ENCODE results near the gene IFFO2. TPM values are rescaled to one million over a fixed set of nuclear protein-coding genes. Genes with fewer than 3 reads are reported as not detected.

IFFO2 gene
- total and polyA plus RNA-seq, 2 of the 13 experiments (the other 11 are each of a cell fraction or from before 2014, with no cell fraction given) = 7.3 to 16.7 TPM

- 0 out of 2 replicates have a peak, but pooled peaks have one; percentile 21 for TF ChIP-seq ZNF574 (CRISPR knock-in tag; IDR thresholded peaks at IDR 0.05)
- 0 out of 2 replicates have a peak, but pooled peaks have one; percentile 29 for TF ChIP-seq TFE3 (CRISPR knock-in tag; IDR thresholded peaks at IDR 0.05)
- no peak for TF ChIP-seq ATRX (CRISPR knock-in tag; IDR thresholded peaks at IDR 0.05; ENCODE audit: borderline replicate concordance)
- TF ChIP-seq ZNF878 (CRISPR knock-in tag; IDR thresholded peaks at IDR 0.05) = no peak
- peak; percentile 27; the same call in 1 of the 2 replicates for TF ChIP-seq ETV5 (CRISPR knock-in tag; IDR thresholded peaks at IDR 0.05; ENCODE audit: borderline replicate concordance)
- no peak for TF ChIP-seq ZNF563 (CRISPR knock-in tag; IDR thresholded peaks at IDR 0.05)
- no peak for TF ChIP-seq NR2F6 (IDR thresholded peaks at IDR 0.05)
- TF ChIP-seq NR2F6 (CRISPR knock-in tag; IDR thresholded peaks at IDR 0.05) = 0 out of 2 replicates have a peak, but pooled peaks have one; percentile 10
- peak; percentile 50 for TF ChIP-seq SRSF1 (optimal IDR thresholded peaks at IDR 0.05; ENCODE audit: low read depth, low read length)
- TF ChIP-seq CCAR2 (optimal IDR thresholded peaks at IDR 0.05; ENCODE audit: low read depth, low read length) = no peak
- TF ChIP-seq THAP7 (CRISPR knock-in tag; IDR thresholded peaks at IDR 0.05) = 0 out of 2 replicates have a peak, but pooled peaks have one; percentile 59
- TF ChIP-seq AGO2 (optimal IDR thresholded peaks at IDR 0.05; ENCODE audit: low read depth, low read length) = no peak
- TF ChIP-seq HINFP (CRISPR knock-in tag; IDR thresholded peaks at IDR 0.05; ENCODE audit: low read depth) = no peak
- TF ChIP-seq ZNF770 (CRISPR knock-in tag; IDR thresholded peaks at IDR 0.05) = peak; percentile 8; the same call in 1 of the 2 replicates
- peak; percentile 72 for TF ChIP-seq ZNF687 (CRISPR knock-in tag; IDR thresholded peaks at IDR 0.05)
- 0 out of 2 replicates have a peak, but pooled peaks have one; percentile 15 for TF ChIP-seq SP4 (CRISPR knock-in tag; IDR thresholded peaks at IDR 0.05)
Observed at GRCh38 chr1:18950401-18951026, 6.0 kb downstream of the IFFO2 start (continued).
